Measurements from ENCODE around the gene BCL10.

Gene BCL10

DNA sequence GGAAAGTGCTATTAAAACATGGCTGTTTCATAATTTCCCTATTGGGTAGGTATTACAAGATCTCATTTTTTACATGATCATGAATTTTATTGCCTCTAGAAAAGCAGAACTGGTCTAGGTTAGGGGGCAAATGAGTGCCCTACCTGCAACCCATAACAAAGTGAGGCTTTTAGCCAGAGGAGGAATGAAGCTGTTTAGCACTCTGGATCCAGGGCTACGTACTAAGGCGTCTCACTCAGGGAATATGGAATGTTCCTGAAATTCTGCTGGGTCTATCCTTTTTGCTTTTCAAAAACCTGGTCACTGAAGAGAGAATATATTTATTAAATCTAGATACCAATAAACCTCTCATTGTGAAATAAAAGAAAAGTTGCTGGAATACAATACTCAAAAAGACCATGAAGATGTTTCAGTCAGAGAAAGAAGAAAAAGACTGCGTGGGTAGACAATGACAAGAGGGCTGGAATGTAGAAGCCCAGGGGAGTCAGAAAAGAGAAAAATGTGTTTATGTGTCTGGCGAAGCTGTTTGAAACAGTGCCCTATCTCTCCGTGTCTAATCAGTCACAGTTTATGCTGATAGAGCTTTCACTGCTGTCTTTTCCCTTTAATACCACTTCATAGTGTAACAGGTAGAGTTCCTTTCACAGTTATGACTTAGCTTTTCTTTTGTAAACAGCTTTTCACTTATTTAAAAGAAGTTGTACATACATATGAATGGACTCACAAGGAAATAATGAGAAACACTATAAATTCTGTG is 50.6 kb downstream of the BCL10 start:
- TF ChIP-seq, protein P1, sequence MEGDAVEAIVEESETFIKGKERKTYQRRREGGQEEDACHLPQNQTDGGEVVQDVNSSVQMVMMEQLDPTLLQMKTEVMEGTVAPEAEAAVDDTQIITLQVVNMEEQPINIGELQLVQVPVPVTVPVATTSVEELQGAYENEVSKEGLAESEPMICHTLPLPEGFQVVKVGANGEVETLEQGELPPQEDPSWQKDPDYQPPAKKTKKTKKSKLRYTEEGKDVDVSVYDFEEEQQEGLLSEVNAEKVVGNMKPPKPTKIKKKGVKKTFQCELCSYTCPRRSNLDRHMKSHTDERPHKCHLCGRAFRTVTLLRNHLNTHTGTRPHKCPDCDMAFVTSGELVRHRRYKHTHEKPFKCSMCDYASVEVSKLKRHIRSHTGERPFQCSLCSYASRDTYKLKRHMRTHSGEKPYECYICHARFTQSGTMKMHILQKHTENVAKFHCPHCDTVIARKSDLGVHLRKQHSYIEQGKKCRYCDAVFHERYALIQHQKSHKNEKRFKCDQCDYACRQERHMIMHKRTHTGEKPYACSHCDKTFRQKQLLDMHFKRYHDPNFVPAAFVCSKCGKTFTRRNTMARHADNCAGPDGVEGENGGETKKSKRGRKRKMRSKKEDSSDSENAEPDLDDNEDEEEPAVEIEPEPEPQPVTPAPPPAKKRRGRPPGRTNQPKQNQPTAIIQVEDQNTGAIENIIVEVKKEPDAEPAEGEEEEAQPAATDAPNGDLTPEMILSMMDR (IDR thresholded peaks at IDR 0.05; ENCODE audit: low read depth, low read length, missing control alignments) = no peak
- H3K4me3 ChIP-seq (replicated peaks; ENCODE audit: low read depth, low read length) = no peak overlapping the region
- DNase-seq (ENCODE audit: extremely low read depth, low read depth) = no peak

GRCh38 chr1:85224734-85225623 is 51.5 kb downstream of the BCL10 start:
- H3K4me3 ChIP-seq (replicated peaks; ENCODE audit: low read depth, low read length) = no peak overlapping the region
- DNase-seq (ENCODE audit: extremely low read depth, low read depth) = no peak
- TF ChIP-seq, protein P1 (IDR thresholded peaks at IDR 0.05; ENCODE audit: low read depth, low read length, missing control alignments) = no peak

DNA sequence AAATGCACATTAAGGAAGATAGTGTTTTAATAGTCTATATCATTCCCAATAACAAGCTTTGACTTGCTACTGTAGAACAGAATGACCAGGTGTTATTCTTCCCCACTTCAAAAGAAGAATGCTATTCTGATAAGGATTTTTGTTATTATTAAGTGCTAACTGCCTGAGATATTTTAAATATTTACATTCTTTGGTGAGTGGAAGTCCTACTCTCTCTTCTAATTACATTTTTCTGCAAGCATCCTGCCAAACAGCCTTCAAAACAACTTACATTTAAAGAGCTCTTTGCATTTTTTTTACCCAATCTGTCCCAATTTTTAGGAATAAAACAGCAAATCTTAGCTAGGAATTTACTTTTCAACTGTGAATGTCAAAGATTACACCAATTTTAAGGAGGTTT is 52.1 kb downstream of the BCL10 start:
- DNase-seq (ENCODE audit: extremely low read depth, low read depth) = no peak
- no peak overlapping the region for H3K4me3 ChIP-seq (replicated peaks; ENCODE audit: low read depth, low read length)
- TF ChIP-seq, protein P1 (IDR thresholded peaks at IDR 0.05; ENCODE audit: low read depth, low read length, missing control alignments) = no peak

- no peak for DNase-seq (ENCODE audit: extremely low read depth, low read depth)
- TF ChIP-seq, protein P1 (IDR thresholded peaks at IDR 0.05; ENCODE audit: low read depth, low read length, missing control alignments) = no peak
- H3K4me3 ChIP-seq (replicated peaks; ENCODE audit: low read depth, low read length) = no peak overlapping the region
Observed at GRCh38 chr1:85223334-85223733, 53.1 kb downstream of the BCL10 start.

DNA sequence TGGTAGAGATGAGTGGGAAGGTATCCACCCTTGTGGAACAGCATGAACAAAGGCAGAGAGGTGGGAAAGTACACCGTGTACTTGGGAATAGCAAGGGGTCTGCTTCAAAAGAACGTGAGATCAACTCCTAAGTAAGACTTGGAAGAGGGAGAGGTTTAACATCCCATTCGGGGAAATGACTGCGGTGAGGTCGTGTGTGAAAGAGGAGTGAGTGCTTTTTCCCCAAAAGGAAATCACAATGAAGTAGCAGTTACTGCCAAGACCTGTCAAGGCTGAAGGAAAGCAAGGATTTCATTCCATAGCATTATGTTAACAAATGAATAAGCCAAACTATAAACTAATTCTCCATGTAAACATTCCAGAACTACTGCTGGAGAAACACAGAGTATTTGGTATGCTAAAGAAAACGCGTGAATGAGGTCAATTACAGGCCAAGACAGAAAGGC is 55.7 kb downstream of the BCL10 start:
- no peak for DNase-seq (ENCODE audit: extremely low read depth, low read depth)
- H3K4me3 ChIP-seq (replicated peaks; ENCODE audit: low read depth, low read length) = no peak overlapping the region
- TF ChIP-seq, protein P1 (IDR thresholded peaks at IDR 0.05; ENCODE audit: low read depth, low read length, missing control alignments) = no peak

- H3K4me3 ChIP-seq (replicated peaks; ENCODE audit: low read depth, low read length) = no peak overlapping the region
- TF ChIP-seq, protein P1 (IDR thresholded peaks at IDR 0.05; ENCODE audit: low read depth, low read length, missing control alignments) = no peak
- no peak for DNase-seq (ENCODE audit: extremely low read depth, low read depth)
Observed at GRCh38 chr1:85219853-85220610, 56.4 kb downstream of the BCL10 start.
